ENCODE results near the gene PRTFDC1.
"Not testable (repeated sequence)": the region's sequence is repeated elsewhere in the genome, so short reads cannot be mapped to it uniquely, and the experiment has no call there.

The PRTFDC1 gene

GRCh38 chr10:24929056-24929544 is 23.3 kb downstream of the PRTFDC1 start:
- no peak for DNase-seq

- no peak for DNase-seq
Observed at GRCh38 chr10:24928163-24928562, 24.2 kb downstream of the PRTFDC1 start.

- no peak for DNase-seq
Observed at GRCh38 chr10:24926557-24926956, 25.8 kb downstream of the PRTFDC1 start.

GRCh38 chr10:24925799-24926198 is 26.6 kb downstream of the PRTFDC1 start:
- no peak for DNase-seq

GRCh38 chr10:24924483-24924882 is 27.9 kb downstream of the PRTFDC1 start:
- DNase-seq: not testable (repeated sequence)

GRCh38 chr10:24922222-24922868 is 30.1 kb downstream of the PRTFDC1 start:
- not testable (repeated sequence) for DNase-seq

- peak; percentile 46 for DNase-seq
Observed at GRCh38 chr10:24920907-24921881, 31.2 kb downstream of the PRTFDC1 start.

- not testable (repeated sequence) for DNase-seq
Observed at GRCh38 chr10:24920192-24920591, 32.2 kb downstream of the PRTFDC1 start.

GRCh38 chr10:24919629-24920028 is 32.8 kb downstream of the PRTFDC1 start:
- DNase-seq: not testable (repeated sequence)

GRCh38 chr10:24917979-24918378 is 34.4 kb downstream of the PRTFDC1 start:
- no peak for DNase-seq

GRCh38 chr10:24917493-24917892 is 34.9 kb downstream of the PRTFDC1 start:
- DNase-seq: no peak

GRCh38 chr10:24916365-24916764 is 36.0 kb downstream of the PRTFDC1 start:
- DNase-seq: no peak

GRCh38 chr10:24915304-24915703 is 37.1 kb downstream of the PRTFDC1 start:
- DNase-seq: no peak

- DNase-seq: no peak
Observed at GRCh38 chr10:24914148-24914547, 38.3 kb downstream of the PRTFDC1 start.

GRCh38 chr10:24912215-24912614 is 40.2 kb downstream of the PRTFDC1 start:
- DNase-seq: no peak

- DNase-seq: no peak
Observed at GRCh38 chr10:24911029-24911428, 41.4 kb downstream of the PRTFDC1 start.

- no peak for DNase-seq
Observed at GRCh38 chr10:24910574-24910973, 41.8 kb downstream of the PRTFDC1 start.

GRCh38 chr10:24908793-24909423 is 43.5 kb downstream of the PRTFDC1 start:
- DNase-seq: no peak

GRCh38 chr10:24907956-24908355 is 44.5 kb downstream of the PRTFDC1 start:
- DNase-seq: no peak

GRCh38 chr10:24906372-24906771 is 46.0 kb downstream of the PRTFDC1 start:
- no peak for DNase-seq

- DNase-seq: no peak
Observed at GRCh38 chr10:24904824-24905223, 47.6 kb downstream of the PRTFDC1 start.

- no peak for DNase-seq
Observed at GRCh38 chr10:24902400-24902728, 50.0 kb downstream of the PRTFDC1 start.

- DNase-seq: no peak
Observed at GRCh38 chr10:24901686-24902399, 50.6 kb downstream of the PRTFDC1 start.

All from activated CD8-positive, alpha-beta memory T cell treated with anti-CD3 and anti-CD28 coated beads, Interleukin-2, amount 50 U/mL, for 4 hours (primary cell).